MM.1S (cell line): ENCODE measurements around the gene SANBR.

Experiments used
- EZH2phosphoT487 ChIP-seq: fragments of 300-600 bp; sonication (generic); IDR thresholded peaks from 2 replicates; pipeline ENCODE4 v1.6.1; 2018; ENCODE audit warnings: antibody characterized with exemption, low read length
- TF ChIP-seq, protein P1 (sequence below): fragments of 300-600 bp; sonication (generic); IDR thresholded peaks from 2 replicates; pipeline ENCODE4 v1.5.1; 2016; ENCODE audit warnings: antibody characterized with exemption, low read length, mixed read lengths

DNA sequence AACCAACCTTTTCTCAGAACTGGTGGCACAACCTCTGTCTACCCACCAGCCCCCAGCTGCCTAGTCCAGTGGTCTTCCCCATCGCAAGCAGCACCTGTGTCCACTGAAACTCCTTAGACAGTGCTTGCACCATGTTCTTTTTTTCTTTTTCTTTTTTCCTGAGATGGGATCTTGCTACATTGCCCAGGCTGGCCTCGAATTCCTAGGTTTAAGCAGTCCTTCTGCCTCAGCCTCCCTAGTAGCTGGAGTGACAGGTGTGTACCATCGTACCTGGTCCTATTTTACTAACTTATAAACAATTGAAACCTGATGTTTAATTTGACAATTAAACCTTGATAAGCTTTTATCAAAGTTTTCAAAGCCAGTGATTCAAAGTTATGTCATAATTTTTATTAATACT, 30.8 kb downstream of the SANBR start:
- TF ChIP-seq, protein P1, sequence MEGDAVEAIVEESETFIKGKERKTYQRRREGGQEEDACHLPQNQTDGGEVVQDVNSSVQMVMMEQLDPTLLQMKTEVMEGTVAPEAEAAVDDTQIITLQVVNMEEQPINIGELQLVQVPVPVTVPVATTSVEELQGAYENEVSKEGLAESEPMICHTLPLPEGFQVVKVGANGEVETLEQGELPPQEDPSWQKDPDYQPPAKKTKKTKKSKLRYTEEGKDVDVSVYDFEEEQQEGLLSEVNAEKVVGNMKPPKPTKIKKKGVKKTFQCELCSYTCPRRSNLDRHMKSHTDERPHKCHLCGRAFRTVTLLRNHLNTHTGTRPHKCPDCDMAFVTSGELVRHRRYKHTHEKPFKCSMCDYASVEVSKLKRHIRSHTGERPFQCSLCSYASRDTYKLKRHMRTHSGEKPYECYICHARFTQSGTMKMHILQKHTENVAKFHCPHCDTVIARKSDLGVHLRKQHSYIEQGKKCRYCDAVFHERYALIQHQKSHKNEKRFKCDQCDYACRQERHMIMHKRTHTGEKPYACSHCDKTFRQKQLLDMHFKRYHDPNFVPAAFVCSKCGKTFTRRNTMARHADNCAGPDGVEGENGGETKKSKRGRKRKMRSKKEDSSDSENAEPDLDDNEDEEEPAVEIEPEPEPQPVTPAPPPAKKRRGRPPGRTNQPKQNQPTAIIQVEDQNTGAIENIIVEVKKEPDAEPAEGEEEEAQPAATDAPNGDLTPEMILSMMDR = no peak
- TF ChIP-seq EZH2phosphoT487 = no peak
